ENCODE results near the gene CALCOCO1.

Gene CALCOCO1

DNA sequence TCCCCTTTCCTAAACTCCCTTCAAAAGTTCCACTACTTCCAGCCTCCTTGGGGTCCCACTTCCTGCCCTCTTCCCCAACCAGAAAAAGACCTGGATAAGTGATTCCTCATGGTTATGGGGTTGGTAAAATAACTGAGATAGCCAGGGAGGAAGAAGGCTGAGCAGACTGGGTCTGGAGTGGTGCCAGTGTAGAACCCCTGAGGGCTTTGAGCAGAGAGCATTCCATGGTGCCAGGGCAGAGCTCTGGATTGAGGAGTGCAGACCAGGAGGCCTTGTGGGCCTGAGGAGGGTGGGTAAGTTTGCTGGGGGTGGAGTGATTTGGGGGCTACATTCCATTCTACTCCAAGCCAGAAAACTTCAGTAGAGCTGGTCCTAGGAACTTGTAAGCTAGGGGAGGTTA is 34.1 kb upstream of the CALCOCO1 start:
- Histone ChIP-seq H3K79me2 (ENCODE audit: insufficient read depth, low read depth) (no peaks in the 10 kb centered on the region), H3K4me3 (IDR thresholded peaks at IDR 0.05; ENCODE audit: insufficient read depth, low read depth, low read length) (no peak overlapping the region), H3K4me1 (ENCODE audit: low read depth, poor library complexity, severe bottlenecking) (peaks cover 4% of the 10 kb centered on the region), H3K9ac (no peak overlapping the region), H2AFZ (ENCODE audit: low read depth) (no peak overlapping the region), H3K27ac (no peak overlapping the region), H3K4me2 (no peak overlapping the region), H4K20me1 (ENCODE audit: insufficient read depth) (no peaks in the 10 kb centered on the region), H3K27me3 (ENCODE audit: insufficient read depth, low read depth) (peaks cover 47% of the 10 kb centered on the region), H3K36me3 (ENCODE audit: insufficient read depth) (no peaks in the 10 kb centered on the region)
- TF ChIP-seq, protein P1, sequence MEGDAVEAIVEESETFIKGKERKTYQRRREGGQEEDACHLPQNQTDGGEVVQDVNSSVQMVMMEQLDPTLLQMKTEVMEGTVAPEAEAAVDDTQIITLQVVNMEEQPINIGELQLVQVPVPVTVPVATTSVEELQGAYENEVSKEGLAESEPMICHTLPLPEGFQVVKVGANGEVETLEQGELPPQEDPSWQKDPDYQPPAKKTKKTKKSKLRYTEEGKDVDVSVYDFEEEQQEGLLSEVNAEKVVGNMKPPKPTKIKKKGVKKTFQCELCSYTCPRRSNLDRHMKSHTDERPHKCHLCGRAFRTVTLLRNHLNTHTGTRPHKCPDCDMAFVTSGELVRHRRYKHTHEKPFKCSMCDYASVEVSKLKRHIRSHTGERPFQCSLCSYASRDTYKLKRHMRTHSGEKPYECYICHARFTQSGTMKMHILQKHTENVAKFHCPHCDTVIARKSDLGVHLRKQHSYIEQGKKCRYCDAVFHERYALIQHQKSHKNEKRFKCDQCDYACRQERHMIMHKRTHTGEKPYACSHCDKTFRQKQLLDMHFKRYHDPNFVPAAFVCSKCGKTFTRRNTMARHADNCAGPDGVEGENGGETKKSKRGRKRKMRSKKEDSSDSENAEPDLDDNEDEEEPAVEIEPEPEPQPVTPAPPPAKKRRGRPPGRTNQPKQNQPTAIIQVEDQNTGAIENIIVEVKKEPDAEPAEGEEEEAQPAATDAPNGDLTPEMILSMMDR (conservative IDR thresholded peaks at IDR 0.05; ENCODE audit: low read depth, low read length): no peak

DNA sequence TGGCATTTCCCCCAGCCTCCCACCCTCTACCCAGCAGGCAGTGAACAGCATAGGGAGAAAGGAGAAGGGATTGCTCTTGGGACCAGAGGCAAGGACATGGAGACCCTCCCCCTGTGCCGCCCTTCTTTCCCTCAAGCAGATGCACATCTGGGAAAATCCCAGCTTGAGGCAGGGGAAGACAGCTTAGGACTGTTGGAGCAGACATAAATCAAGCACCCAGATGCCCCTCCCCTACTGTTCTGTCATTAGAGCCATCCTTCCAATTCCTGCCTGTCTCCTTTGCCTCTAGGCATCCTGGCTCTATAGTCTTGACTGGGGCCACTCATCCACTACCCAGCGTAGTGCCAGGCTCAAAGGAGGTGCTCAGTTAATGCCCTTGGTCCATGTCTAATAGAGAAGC is 32.0 kb upstream of the CALCOCO1 start:
- H4K20me1 ChIP-seq (ENCODE audit: insufficient read depth): no peaks in the 10 kb centered on the region
- H3K79me2 ChIP-seq (ENCODE audit: insufficient read depth, low read depth): no peaks in the 10 kb centered on the region
- no peak overlapping the region for H2AFZ ChIP-seq (ENCODE audit: low read depth)
- H3K9ac ChIP-seq: no peak overlapping the region
- no peak overlapping the region for H3K4me3 ChIP-seq (IDR thresholded peaks at IDR 0.05; ENCODE audit: insufficient read depth, low read depth, low read length)
- H3K4me2 ChIP-seq: no peak overlapping the region
- no peaks in the 10 kb centered on the region for H3K36me3 ChIP-seq (ENCODE audit: insufficient read depth)
- TF ChIP-seq, protein P1 (conservative IDR thresholded peaks at IDR 0.05; ENCODE audit: low read depth, low read length): no peak
- H3K4me1 ChIP-seq (ENCODE audit: low read depth, poor library complexity, severe bottlenecking): peaks cover 11% of the 10 kb centered on the region
- H3K27ac ChIP-seq: no peak overlapping the region
- H3K27me3 ChIP-seq (ENCODE audit: insufficient read depth, low read depth): peaks cover 64% of the 10 kb centered on the region

DNA sequence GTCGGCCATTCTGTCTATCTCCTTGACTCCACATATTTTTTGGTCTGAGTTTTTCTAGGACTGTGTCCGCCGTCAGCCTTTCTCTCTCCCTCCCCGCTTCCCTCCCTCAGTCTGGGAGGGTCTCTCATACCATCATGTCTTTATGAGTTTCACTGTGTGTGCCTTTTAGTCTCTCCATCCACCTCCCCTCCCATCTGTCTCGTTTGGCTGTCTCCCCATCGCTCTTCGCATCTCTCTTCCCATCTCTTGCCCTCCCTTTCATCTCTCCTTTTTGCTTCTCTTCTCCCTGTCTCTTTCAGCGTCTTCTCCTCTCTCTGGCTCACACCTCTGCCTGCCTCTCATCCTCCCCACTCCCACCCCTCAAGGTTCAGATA is 31.5 kb upstream of the CALCOCO1 start:
- Histone ChIP-seq H3K4me1 (ENCODE audit: low read depth, poor library complexity, severe bottlenecking) (peaks cover 11% of the 10 kb centered on the region), H3K4me2 (no peak overlapping the region), H3K4me3 (IDR thresholded peaks at IDR 0.05; ENCODE audit: insufficient read depth, low read depth, low read length) (no peak overlapping the region), H3K9ac (no peak overlapping the region), H3K27ac (no peak overlapping the region), H3K36me3 (ENCODE audit: insufficient read depth) (no peaks in the 10 kb centered on the region), H3K27me3 (ENCODE audit: insufficient read depth, low read depth) (peaks cover 69% of the 10 kb centered on the region), H3K79me2 (ENCODE audit: insufficient read depth, low read depth) (no peaks in the 10 kb centered on the region), H4K20me1 (ENCODE audit: insufficient read depth) (no peaks in the 10 kb centered on the region), H2AFZ (ENCODE audit: low read depth) (no peak overlapping the region)
- TF ChIP-seq, protein P1 (conservative IDR thresholded peaks at IDR 0.05; ENCODE audit: low read depth, low read length): no peak

DNA sequence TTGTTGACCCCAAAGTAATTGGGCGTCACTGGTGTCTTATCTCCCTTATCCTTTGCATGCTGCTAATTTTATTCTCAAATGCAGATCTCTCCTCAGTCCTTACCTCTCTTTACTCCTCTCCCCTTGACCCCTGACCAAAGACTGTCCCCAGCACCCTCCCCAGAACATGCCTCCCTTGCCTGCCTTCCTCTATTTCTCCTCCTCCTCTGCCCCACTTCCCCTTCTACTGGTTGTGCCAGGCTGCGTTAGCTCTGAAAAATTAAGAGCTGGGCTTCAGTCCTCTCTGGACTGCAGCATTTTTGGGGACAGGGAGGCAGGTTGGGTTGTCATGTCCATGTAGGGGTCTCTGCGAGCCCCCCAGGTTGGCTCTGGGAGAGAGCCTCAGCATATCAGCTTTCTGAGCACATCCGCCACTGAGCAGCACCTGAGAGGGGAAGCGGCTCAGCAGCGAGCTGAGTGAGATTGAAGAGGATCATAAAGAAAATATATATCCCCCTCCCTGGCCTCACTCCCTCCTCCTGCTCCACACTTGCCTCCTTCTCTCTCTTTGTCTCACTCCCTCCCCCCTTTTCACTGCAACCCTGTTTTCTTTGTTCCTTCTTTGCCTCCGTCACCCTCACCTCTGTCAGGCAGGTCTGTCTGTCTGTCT is 31.0 kb upstream of the CALCOCO1 start:
- H3K4me2 ChIP-seq: no peak overlapping the region
- H2AFZ ChIP-seq (ENCODE audit: low read depth): no peak overlapping the region
- H3K4me1 ChIP-seq (ENCODE audit: low read depth, poor library complexity, severe bottlenecking): peaks cover 11% of the 10 kb centered on the region
- H4K20me1 ChIP-seq (ENCODE audit: insufficient read depth): no peaks in the 10 kb centered on the region
- H3K9ac ChIP-seq: no peak overlapping the region
- H3K27ac ChIP-seq: no peak overlapping the region
- TF ChIP-seq, protein P1 (conservative IDR thresholded peaks at IDR 0.05; ENCODE audit: low read depth, low read length): no peak
- no peaks in the 10 kb centered on the region for H3K36me3 ChIP-seq (ENCODE audit: insufficient read depth)
- H3K79me2 ChIP-seq (ENCODE audit: insufficient read depth, low read depth): no peaks in the 10 kb centered on the region
- peaks cover 70% of the 10 kb centered on the region for H3K27me3 ChIP-seq (ENCODE audit: insufficient read depth, low read depth)
- no peak overlapping the region for H3K4me3 ChIP-seq (IDR thresholded peaks at IDR 0.05; ENCODE audit: insufficient read depth, low read depth, low read length)

Data from KMS-11 (cell line).